ENCODE data around the gene ABHD2. TPM values are rescaled to one million over a fixed set of nuclear protein-coding genes. Genes with fewer than 3 reads are reported as not detected.

ABHD2 gene
- total RNA-seq, 1 donor from 2014 or later = 39.1 TPM

DNA sequence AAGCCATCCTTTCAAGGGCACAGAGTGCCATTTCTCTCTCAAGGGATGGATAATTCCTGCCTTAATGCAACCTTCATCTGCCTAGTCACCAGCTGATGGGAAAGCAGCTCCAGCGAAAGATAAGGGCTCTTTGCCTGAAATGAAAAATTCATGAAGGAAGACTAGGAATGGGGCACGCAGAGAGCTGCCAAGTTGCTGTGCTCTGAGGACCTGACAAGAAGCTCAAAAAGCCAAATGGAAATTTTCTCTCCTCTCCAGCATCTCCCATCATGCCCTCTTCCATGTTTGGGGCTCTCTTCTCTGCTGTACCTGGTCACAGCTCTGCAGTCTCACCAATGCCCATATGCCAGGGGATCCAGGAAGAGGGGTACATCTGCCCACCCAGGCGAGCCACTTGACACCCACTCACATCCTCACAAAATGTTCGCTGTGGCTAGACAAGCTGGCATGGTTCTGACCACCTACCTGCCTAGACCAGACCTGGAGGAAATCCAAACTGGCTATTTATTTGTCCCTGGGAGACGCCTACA lies 29.3 kb upstream of the ABHD2 start:
- Mint-ChIP-seq H3K4me1 (no peaks in the 10 kb centered on the region), H3K27me3 (ENCODE audit: low read depth) (peaks cover 5% of the 10 kb centered on the region), H3K27ac (no peak overlapping the region), H3K36me3 (no peaks in the 10 kb centered on the region), H3K4me3 (no peak overlapping the region), H3K9me3 (no peaks in the 10 kb centered on the region)
- no peak for DNase-seq (ENCODE audit: low spot score in 2 of 2, unreplicated experiment in 2 of 2)
- TF ChIP-seq, protein P1, sequence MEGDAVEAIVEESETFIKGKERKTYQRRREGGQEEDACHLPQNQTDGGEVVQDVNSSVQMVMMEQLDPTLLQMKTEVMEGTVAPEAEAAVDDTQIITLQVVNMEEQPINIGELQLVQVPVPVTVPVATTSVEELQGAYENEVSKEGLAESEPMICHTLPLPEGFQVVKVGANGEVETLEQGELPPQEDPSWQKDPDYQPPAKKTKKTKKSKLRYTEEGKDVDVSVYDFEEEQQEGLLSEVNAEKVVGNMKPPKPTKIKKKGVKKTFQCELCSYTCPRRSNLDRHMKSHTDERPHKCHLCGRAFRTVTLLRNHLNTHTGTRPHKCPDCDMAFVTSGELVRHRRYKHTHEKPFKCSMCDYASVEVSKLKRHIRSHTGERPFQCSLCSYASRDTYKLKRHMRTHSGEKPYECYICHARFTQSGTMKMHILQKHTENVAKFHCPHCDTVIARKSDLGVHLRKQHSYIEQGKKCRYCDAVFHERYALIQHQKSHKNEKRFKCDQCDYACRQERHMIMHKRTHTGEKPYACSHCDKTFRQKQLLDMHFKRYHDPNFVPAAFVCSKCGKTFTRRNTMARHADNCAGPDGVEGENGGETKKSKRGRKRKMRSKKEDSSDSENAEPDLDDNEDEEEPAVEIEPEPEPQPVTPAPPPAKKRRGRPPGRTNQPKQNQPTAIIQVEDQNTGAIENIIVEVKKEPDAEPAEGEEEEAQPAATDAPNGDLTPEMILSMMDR (IDR thresholded peaks at IDR 0.05; ENCODE audit: unreplicated experiment) = no peak

DNA sequence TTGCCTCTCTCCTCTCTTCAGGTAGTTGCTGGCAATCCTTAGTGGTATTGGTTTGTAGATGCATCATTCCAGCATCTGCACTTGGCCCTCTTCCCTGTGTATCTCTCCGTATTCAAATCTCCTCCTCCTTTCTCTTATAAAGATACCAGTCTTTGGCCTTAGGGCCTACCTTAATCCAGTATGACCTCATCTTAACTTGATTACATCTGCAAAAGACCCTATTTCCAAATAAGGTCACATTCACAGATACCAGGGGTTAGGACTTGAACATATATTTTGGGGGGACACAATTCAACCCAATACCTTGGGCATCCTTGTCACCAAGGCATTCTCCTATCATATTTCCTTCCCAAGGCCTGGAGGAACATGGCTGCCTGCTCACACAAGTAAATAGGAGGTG lies 22.0 kb upstream of the ABHD2 start:
- Mint-ChIP-seq H3K9me3 (peaks cover 39% of the 10 kb centered on the region), H3K36me3 (peaks cover 5% of the 10 kb centered on the region), H3K27ac (no peak overlapping the region), H3K4me1 (no peaks in the 10 kb centered on the region), H3K27me3 (ENCODE audit: low read depth) (no peaks in the 10 kb centered on the region), H3K4me3 (no peak overlapping the region)
- DNase-seq (ENCODE audit: low spot score in 2 of 2, unreplicated experiment in 2 of 2) = no peak
- TF ChIP-seq, protein P1 (IDR thresholded peaks at IDR 0.05; ENCODE audit: unreplicated experiment) = no peak

DNA sequence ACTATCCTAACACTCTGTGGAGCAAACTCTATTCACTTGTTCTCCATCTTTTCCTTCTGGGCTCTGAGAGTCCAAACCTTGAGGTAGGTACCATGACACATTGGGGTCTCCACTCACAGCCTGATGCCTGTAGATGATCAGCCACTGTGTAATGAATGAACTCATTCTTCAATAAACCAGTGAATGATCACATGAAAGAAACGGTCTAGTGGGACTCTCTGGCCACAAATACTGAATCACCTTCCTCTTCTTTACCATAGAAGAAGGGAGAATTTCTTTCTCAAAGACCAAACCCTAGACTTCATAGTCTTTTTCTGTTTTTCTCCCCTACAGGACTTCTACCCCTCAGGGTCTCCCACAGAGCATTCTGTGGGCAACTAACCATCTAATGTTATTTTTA lies 20.5 kb upstream of the ABHD2 start:
- Mint-ChIP-seq H3K27ac (no peak overlapping the region), H3K27me3 (ENCODE audit: low read depth) (no peaks in the 10 kb centered on the region), H3K36me3 (peaks cover 5% of the 10 kb centered on the region), H3K4me1 (no peaks in the 10 kb centered on the region), H3K9me3 (peaks cover 39% of the 10 kb centered on the region), H3K4me3 (no peak overlapping the region)
- no peak for DNase-seq (ENCODE audit: low spot score in 2 of 2, unreplicated experiment in 2 of 2)
- TF ChIP-seq, protein P1 (IDR thresholded peaks at IDR 0.05; ENCODE audit: unreplicated experiment) = no peak

DNA sequence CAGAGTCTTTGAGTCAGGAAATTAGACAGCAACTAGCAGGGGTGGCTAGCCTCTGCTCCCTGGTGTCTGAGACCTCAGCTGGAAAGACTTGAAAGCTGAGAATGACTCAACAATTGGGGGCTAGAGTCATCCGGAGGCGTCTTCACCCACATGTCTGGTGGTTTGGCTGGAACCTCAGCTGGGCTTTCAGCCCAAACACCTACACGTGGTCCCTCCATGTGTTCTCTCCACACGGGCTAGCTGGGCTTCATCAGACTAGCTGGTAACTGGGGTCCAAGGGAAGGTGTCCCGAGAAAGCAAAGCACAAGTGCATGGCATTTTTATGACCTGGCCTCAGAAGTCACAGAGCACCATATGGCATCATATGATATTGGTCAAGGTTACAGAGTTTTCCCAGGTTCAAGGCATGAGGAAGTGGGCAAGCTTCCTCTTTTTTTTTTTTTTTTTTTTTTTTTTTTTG lies 19.9 kb upstream of the ABHD2 start:
- Mint-ChIP-seq H3K4me3 (no peak overlapping the region), H3K4me1 (no peaks in the 10 kb centered on the region), H3K36me3 (peaks cover 5% of the 10 kb centered on the region), H3K27ac (no peak overlapping the region), H3K27me3 (ENCODE audit: low read depth) (no peaks in the 10 kb centered on the region), H3K9me3 (peaks cover 39% of the 10 kb centered on the region)
- TF ChIP-seq, protein P1 (IDR thresholded peaks at IDR 0.05; ENCODE audit: unreplicated experiment) = no peak
- no peak for DNase-seq (ENCODE audit: low spot score in 2 of 2, unreplicated experiment in 2 of 2)

DNA sequence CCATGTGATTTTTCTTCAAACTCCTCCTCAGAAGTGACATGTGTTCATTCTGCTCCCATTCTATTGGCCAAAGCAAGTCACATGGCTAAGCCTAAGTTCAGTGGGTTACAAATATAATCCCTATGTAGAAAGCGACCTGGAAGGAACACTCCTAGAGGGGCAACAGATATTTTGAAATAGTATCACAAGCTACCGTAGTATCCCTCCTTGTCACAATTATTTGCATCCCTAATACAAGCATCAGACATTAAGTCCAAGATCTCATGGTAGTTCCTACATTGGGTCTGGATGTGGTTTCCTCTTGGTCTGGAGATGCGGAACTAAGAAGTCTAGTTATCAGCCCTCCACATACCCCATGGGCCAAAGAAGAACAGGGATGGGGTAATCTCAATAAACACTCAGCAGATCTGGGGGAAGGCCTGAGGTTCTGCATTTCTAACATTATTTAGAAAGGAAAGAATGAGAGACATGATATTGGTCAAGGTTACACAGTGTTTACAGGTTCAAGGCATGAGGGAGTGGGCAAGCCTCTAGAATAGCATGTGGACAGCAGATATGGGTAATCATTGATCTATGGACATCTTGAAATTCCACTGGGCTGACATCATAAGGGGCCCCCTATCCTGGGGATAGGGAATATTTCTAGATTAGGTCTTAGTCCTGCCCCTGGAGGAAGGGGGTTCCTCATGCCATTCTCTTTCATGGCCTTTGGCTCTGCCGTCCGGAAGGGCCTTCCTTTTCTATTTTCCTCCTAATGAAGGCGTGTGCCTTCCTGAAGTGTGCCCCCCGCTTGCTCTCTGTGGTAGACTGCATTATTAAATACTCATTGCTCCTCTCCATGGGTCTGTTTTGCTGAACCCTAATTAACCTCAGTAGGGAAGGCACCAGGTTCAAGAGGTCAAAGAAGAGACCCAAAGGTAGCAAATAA lies 17.8 kb upstream of the ABHD2 start:
- no peak overlapping the region for H3K4me3 Mint-ChIP-seq
- no peaks in the 10 kb centered on the region for H3K27me3 Mint-ChIP-seq (ENCODE audit: low read depth)
- TF ChIP-seq, protein P1 (IDR thresholded peaks at IDR 0.05; ENCODE audit: unreplicated experiment) = no peak
- no peak for DNase-seq (ENCODE audit: low spot score in 2 of 2, unreplicated experiment in 2 of 2)
- peaks cover 2% of the 10 kb centered on the region for H3K4me1 Mint-ChIP-seq
- H3K36me3 Mint-ChIP-seq = peaks cover 5% of the 10 kb centered on the region
- H3K9me3 Mint-ChIP-seq = peaks cover 34% of the 10 kb centered on the region
- no peak overlapping the region for H3K27ac Mint-ChIP-seq

All from mesothelial cell of epicardium (in vitro differentiated cells).